AG09319 (cell line): ENCODE results near the gene MALAT1.

ENCODE experiments used
- DNase-seq: peaks from one replicate; pipeline ENCODE4 v3.0.0-alpha.2; 2010; ENCODE audit warnings: low read depth; ENCODE audit errors: extremely low read depth
- TF ChIP-seq, protein P1 (sequence below): IDR thresholded peaks from 2 replicates; pipeline ENCODE4 v1.5.1; 2011; ENCODE audit warnings: low read depth, mild to moderate bottlenecking, inconsistent platforms, low read length, moderate library complexity

The MALAT1 gene

DNA sequence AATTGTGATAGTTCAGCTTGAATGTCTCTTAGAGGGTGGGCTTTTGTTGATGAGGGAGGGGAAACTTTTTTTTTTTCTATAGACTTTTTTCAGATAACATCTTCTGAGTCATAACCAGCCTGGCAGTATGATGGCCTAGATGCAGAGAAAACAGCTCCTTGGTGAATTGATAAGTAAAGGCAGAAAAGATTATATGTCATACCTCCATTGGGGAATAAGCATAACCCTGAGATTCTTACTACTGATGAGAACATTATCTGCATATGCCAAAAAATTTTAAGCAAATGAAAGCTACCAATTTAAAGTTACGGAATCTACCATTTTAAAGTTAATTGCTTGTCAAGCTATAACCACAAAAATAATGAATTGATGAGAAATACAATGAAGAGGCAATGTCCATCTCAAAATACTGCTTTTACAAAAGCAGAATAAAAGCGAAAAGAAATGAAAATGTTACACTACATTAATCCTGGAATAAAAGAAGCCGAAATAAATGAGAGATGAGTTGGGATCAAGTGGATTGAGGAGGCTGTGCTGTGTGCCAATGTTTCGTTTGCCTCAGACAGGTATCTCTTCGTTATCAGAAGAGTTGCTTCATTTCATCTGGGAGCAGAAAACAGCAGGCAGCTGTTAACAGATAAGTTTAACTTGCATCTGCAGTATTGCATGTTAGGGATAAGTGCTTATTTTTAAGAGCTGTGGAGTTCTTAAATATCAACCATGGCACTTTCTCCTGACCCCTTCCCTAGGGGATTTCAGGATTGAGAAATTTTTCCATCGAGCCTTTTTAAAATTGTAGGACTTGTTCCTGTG is 3.9 kb downstream of the MALAT1 start:
- TF ChIP-seq, protein P1, sequence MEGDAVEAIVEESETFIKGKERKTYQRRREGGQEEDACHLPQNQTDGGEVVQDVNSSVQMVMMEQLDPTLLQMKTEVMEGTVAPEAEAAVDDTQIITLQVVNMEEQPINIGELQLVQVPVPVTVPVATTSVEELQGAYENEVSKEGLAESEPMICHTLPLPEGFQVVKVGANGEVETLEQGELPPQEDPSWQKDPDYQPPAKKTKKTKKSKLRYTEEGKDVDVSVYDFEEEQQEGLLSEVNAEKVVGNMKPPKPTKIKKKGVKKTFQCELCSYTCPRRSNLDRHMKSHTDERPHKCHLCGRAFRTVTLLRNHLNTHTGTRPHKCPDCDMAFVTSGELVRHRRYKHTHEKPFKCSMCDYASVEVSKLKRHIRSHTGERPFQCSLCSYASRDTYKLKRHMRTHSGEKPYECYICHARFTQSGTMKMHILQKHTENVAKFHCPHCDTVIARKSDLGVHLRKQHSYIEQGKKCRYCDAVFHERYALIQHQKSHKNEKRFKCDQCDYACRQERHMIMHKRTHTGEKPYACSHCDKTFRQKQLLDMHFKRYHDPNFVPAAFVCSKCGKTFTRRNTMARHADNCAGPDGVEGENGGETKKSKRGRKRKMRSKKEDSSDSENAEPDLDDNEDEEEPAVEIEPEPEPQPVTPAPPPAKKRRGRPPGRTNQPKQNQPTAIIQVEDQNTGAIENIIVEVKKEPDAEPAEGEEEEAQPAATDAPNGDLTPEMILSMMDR = no peak
- no peak for DNase-seq

DNA sequence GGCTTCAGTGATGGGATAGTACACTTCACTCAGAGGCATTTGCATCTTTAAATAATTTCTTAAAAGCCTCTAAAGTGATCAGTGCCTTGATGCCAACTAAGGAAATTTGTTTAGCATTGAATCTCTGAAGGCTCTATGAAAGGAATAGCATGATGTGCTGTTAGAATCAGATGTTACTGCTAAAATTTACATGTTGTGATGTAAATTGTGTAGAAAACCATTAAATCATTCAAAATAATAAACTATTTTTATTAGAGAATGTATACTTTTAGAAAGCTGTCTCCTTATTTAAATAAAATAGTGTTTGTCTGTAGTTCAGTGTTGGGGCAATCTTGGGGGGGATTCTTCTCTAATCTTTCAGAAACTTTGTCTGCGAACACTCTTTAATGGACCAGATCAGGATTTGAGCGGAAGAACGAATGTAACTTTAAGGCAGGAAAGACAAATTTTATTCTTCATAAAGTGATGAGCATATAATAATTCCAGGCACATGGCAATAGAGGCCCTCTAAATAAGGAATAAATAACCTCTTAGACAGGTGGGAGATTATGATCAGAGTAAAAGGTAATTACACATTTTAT is 4.6 kb downstream of the MALAT1 start:
- no peak for DNase-seq
- TF ChIP-seq, protein P1 = no peak

DNA sequence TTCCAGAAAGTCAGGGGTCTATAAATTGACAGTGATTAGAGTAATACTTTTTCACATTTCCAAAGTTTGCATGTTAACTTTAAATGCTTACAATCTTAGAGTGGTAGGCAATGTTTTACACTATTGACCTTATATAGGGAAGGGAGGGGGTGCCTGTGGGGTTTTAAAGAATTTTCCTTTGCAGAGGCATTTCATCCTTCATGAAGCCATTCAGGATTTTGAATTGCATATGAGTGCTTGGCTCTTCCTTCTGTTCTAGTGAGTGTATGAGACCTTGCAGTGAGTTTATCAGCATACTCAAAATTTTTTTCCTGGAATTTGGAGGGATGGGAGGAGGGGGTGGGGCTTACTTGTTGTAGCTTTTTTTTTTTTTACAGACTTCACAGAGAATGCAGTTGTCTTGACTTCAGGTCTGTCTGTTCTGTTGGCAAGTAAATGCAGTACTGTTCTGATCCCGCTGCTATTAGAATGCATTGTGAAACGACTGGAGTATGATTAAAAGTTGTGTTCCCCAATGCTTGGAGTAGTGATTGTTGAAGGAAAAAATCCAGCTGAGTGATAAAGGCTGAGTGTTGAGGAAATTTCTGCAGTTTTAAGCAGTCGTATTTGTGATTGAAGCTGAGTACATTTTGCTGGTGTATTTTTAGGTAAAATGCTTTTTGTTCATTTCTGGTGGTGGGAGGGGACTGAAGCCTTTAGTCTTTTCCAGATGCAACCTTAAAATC is 5.3 kb downstream of the MALAT1 start:
- TF ChIP-seq, protein P1 = no peak
- DNase-seq = no peak

DNA sequence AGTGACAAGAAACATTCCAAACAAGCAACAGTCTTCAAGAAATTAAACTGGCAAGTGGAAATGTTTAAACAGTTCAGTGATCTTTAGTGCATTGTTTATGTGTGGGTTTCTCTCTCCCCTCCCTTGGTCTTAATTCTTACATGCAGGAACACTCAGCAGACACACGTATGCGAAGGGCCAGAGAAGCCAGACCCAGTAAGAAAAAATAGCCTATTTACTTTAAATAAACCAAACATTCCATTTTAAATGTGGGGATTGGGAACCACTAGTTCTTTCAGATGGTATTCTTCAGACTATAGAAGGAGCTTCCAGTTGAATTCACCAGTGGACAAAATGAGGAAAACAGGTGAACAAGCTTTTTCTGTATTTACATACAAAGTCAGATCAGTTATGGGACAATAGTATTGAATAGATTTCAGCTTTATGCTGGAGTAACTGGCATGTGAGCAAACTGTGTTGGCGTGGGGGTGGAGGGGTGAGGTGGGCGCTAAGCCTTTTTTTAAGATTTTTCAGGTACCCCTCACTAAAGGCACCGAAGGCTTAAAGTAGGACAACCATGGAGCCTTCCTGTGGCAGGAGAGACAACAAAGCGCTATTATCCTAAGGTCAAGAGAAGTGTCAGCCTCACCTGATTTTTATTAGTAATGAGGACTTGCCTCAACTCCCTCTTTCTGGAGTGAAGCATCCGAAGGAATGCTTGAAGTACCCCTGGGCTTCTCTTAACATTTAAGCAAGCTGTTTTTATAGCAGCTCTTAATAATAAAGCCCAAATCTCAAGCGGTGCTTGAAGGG is 6.0 kb downstream of the MALAT1 start:
- TF ChIP-seq, protein P1 = no peak
- no peak for DNase-seq

DNA sequence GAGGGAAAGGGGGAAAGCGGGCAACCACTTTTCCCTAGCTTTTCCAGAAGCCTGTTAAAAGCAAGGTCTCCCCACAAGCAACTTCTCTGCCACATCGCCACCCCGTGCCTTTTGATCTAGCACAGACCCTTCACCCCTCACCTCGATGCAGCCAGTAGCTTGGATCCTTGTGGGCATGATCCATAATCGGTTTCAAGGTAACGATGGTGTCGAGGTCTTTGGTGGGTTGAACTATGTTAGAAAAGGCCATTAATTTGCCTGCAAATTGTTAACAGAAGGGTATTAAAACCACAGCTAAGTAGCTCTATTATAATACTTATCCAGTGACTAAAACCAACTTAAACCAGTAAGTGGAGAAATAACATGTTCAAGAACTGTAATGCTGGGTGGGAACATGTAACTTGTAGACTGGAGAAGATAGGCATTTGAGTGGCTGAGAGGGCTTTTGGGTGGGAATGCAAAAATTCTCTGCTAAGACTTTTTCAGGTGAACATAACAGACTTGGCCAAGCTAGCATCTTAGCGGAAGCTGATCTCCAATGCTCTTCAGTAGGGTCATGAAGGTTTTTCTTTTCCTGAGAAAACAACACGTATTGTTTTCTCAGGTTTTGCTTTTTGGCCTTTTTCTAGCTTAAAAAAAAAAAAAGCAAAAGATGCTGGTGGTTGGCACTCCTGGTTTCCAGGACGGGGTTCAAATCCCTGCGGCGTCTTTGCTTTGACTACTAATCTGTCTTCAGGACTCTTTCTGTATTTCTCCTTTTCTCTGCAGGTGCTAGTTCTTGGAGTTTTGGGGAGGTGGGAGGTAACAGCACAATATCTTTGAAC is 6.8 kb downstream of the MALAT1 start:
- TF ChIP-seq, protein P1 = no peak
- no peak for DNase-seq

DNA sequence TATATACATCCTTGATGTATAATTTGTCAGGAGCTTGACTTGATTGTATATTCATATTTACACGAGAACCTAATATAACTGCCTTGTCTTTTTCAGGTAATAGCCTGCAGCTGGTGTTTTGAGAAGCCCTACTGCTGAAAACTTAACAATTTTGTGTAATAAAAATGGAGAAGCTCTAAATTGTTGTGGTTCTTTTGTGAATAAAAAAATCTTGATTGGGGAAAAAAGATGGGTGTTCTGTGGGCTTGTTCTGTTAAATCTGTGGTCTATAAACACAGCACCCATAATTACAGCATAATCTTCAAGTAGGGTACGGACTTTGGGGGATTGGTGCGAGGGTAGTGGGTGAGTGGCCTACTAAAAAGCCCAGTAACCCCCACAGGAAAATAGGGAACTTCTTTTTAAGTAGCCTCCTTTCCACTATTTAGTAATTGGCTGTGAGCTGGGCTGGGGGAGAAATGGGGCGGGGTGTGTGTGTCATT is 7.5 kb downstream of the MALAT1 start:
- TF ChIP-seq, protein P1 = no peak
- DNase-seq = no peak
